ENCODE results near the gene FKBP1A.

- TF ChIP-seq, protein P1, sequence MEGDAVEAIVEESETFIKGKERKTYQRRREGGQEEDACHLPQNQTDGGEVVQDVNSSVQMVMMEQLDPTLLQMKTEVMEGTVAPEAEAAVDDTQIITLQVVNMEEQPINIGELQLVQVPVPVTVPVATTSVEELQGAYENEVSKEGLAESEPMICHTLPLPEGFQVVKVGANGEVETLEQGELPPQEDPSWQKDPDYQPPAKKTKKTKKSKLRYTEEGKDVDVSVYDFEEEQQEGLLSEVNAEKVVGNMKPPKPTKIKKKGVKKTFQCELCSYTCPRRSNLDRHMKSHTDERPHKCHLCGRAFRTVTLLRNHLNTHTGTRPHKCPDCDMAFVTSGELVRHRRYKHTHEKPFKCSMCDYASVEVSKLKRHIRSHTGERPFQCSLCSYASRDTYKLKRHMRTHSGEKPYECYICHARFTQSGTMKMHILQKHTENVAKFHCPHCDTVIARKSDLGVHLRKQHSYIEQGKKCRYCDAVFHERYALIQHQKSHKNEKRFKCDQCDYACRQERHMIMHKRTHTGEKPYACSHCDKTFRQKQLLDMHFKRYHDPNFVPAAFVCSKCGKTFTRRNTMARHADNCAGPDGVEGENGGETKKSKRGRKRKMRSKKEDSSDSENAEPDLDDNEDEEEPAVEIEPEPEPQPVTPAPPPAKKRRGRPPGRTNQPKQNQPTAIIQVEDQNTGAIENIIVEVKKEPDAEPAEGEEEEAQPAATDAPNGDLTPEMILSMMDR (IDR thresholded peaks at IDR 0.05; ENCODE audit: low read depth, low read length) = no peak
- TF ChIP-seq EZH2phosphoT487 (IDR thresholded peaks at IDR 0.05; ENCODE audit: low read depth) = no peak
Measured at GRCh38 chr20:1334370-1334731, 58.5 kb downstream of the FKBP1A start.

Measured in OCI-LY3 (cell line).